Measurements from ENCODE around the gene DOCK1. TPM values are rescaled to one million over a fixed set of nuclear protein-coding genes. Genes with fewer than 3 reads are reported as not detected.

Gene DOCK1
- total RNA-seq, 1 experiment from 2014 or later, result 60.4 TPM

DNA sequence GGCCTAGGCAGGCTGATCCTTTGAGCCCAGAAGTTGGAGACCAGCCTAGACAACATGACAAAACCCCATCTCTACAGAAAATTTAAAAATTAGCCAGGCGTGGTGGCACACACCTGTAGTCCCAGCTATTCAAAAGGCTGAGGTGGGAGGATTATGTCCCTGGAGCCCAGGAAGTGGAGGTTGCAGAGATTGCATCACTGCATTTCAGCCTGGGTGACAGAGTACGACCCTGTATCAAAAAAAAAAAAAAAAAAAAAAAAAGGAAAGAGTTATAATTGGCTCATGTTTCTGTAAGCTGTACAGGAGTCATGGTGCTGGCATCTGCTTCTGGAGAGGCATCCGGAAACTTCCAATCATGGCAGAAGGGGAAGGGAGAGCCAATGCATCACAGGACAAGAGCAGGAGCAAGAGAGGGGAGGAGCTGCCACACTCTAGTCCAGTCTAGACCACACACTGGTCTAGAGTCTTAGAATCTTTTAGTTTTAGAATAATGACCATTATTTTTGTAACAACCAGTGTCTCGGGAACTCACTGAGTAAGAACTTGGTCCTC lies 16.8 kb downstream of the DOCK1 start:
- Histone ChIP-seq H3K9me3 (replicated peaks) (no peaks in the 10 kb centered on the region), H3K36me3 (peaks cover 23% of the 10 kb centered on the region), H3K27me3 (replicated peaks) (no peaks in the 10 kb centered on the region), H3K4me1 (replicated peaks) (no peaks in the 10 kb centered on the region), H3K4me3 (no peak overlapping the region), H3K27ac (no peak overlapping the region)
- DNase-seq (ENCODE audit: low read depth in 1 of 2, low spot score in 2 of 2), result no peak

DNA sequence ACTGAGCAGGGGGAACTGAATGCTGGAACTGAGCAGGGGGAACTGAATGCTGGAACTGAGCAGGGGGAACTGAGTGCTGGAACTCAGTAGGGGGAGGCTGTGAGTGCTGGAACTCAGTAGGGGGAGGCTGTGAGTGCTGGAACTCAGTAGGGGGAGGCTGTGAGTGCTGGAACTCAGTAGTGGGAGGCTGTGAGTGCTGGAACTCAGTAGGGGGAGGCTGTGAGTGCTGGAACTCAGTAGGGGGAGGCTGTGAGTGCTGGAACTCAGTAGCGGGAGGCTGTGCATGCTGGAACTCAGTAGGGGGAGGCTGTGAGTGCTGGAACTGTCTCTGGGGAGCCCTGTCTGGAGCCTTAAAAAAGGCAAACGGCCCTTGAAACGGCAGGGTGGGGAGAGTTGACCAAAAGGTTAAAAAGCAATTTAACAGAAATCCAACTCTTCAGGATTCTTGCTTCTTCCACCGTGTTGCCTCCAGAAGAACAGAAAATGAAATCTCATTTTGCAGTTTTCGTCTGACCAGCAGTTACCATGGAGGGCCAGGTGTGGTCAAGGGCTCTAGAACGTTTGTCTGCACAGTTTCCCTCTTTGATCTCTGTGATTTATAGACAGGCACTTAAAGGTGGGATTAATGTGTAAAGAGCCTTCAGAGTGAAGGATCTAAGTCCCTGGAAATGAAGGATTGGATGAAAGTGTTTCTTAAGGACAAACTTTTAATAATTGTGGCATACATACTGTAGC lies 19.1 kb downstream of the DOCK1 start:
- Histone ChIP-seq H3K4me1 (replicated peaks) (peaks cover 8% of the 10 kb centered on the region), H3K27ac (no peak overlapping the region), H3K9me3 (replicated peaks) (no peaks in the 10 kb centered on the region), H3K36me3 (peaks cover 42% of the 10 kb centered on the region), H3K4me3 (no peak overlapping the region), H3K27me3 (replicated peaks) (no peaks in the 10 kb centered on the region)
- DNase-seq (ENCODE audit: low read depth in 1 of 2, low spot score in 2 of 2), result no peak

DNA sequence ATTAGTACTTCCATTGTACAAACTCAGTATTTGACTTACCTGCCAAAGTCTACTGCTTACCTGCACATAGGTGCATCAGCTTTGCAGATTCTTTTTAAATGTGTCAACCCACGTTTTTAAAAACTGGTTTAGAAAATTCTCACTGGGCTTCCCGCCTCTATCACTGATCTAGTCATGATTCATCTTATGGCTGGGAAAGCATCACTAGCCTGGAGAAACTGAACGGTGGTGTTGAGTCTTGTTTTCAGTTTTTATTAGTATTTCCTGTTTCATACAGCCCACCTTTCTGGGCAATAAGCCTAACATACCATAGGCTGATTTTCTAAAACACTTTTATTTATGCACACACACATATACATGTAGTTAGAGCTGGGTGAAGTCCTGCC lies 19.7 kb downstream of the DOCK1 start:
- Histone ChIP-seq H3K4me3 (no peak overlapping the region), H3K4me1 (replicated peaks) (peaks cover 14% of the 10 kb centered on the region), H3K27me3 (replicated peaks) (no peaks in the 10 kb centered on the region), H3K27ac (no peak overlapping the region), H3K36me3 (peaks cover 39% of the 10 kb centered on the region), H3K9me3 (replicated peaks) (no peaks in the 10 kb centered on the region)
- no peak for DNase-seq (ENCODE audit: low read depth in 1 of 2, low spot score in 2 of 2)

DNA sequence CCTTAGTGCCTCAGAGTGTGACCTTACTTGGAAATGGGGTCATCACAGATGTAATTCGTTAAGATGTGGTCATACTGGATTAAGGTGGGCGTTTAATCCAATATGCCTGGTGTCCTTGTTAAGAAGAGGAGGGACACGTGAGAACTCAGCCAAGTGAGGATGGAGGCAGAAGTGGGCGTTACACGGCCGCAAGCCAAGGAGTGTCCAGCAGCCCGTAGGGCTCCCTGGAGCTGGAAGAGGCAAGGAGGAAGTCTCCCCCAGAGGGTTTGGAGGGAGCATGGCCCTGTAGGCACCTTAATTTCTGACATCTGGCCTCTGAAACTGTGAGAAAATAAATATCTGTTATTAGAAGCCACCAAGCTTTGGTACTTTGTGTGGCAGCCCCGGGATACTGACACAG lies 21.3 kb downstream of the DOCK1 start:
- no peaks in the 10 kb centered on the region for H3K27me3 ChIP-seq (replicated peaks)
- H3K27ac ChIP-seq, result no peak overlapping the region
- H3K4me3 ChIP-seq, result no peak overlapping the region
- no peaks in the 10 kb centered on the region for H3K9me3 ChIP-seq (replicated peaks)
- peaks cover 37% of the 10 kb centered on the region for H3K36me3 ChIP-seq
- no peak for DNase-seq (ENCODE audit: low read depth in 1 of 2, low spot score in 2 of 2)
- H3K4me1 ChIP-seq (replicated peaks), result peaks cover 28% of the 10 kb centered on the region

DNA sequence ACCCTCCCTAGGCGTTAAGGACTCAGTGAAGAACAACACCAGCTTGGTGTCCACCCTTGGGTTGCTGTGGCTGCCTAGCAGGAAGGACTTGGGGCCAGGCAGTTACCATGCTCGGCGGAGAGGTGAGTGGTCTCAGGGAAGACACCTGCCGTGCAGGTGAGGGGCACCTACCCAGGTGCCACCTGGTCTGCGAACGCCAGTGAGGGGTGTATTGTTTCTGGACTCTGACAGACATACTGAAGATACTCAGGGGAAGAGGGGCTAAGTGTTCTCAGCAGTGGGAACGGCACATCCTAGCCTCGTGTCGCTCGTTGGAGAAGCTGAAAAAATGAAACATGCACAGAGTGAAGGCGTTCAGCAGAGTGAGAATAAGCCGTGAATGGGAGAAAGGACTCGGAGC lies 22.6 kb downstream of the DOCK1 start:
- Histone ChIP-seq H3K4me1 (replicated peaks) (peaks cover 28% of the 10 kb centered on the region), H3K27ac (no peak overlapping the region), H3K36me3 (peaks cover 38% of the 10 kb centered on the region), H3K4me3 (no peak overlapping the region), H3K9me3 (replicated peaks) (no peaks in the 10 kb centered on the region), H3K27me3 (replicated peaks) (no peaks in the 10 kb centered on the region)
- DNase-seq (ENCODE audit: low read depth in 1 of 2, low spot score in 2 of 2), result no peak

DNA sequence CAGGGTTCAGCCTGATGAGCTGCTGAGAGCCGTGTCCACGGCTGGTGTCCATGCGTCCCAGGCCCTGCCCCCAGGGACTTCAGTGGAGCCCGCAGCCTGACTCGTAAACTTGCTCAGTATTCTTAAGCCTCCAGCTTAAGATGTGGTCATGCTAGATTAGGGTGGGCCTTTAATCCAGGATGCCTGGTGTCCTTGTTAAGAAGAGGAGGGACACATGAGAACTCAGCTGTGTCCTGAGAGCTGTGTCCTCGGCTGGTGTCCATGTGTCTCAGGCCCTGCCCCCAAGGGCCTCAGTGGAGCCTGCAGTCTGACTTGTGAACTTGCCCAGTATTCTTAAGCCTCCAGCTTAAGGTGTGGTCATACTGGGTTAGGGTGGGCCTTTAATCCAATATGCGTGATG lies 23.0 kb downstream of the DOCK1 start:
- DNase-seq (ENCODE audit: low read depth in 1 of 2, low spot score in 2 of 2), result no peak

DNA sequence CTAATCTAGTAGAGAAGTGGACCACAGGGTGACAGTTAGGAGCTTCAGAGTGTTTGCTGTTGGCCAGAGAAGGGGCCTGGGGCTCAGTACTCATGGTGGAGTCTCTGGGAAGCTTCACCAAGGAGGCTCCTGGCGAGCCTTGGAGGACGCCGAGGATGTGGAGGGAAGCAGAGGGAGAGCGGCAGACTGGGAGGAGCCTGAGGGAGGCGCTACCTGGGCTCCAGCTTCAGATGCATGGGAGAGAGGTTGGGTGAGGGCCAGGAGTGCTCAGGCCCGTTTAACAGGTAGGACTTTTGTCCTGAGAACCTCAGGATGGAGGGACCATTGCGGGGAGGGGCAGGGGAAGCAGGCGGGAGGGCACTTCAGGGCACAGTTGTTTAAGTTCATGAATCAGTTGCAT lies 24.2 kb downstream of the DOCK1 start:
- Histone ChIP-seq H3K9me3 (replicated peaks) (no peaks in the 10 kb centered on the region), H3K4me3 (no peak overlapping the region)
- no peak for DNase-seq (ENCODE audit: low read depth in 1 of 2, low spot score in 2 of 2)

More for the DNA sequence above, 23.0 kb downstream of the DOCK1 start:
- Histone ChIP-seq H3K9me3 (replicated peaks) (no peaks in the 10 kb centered on the region), H3K4me3 (no peak overlapping the region), H3K36me3 (peaks cover 38% of the 10 kb centered on the region), H3K27ac (no peak overlapping the region), H3K4me1 (replicated peaks) (peaks cover 28% of the 10 kb centered on the region), H3K27me3 (replicated peaks) (no peaks in the 10 kb centered on the region)

DNA sequence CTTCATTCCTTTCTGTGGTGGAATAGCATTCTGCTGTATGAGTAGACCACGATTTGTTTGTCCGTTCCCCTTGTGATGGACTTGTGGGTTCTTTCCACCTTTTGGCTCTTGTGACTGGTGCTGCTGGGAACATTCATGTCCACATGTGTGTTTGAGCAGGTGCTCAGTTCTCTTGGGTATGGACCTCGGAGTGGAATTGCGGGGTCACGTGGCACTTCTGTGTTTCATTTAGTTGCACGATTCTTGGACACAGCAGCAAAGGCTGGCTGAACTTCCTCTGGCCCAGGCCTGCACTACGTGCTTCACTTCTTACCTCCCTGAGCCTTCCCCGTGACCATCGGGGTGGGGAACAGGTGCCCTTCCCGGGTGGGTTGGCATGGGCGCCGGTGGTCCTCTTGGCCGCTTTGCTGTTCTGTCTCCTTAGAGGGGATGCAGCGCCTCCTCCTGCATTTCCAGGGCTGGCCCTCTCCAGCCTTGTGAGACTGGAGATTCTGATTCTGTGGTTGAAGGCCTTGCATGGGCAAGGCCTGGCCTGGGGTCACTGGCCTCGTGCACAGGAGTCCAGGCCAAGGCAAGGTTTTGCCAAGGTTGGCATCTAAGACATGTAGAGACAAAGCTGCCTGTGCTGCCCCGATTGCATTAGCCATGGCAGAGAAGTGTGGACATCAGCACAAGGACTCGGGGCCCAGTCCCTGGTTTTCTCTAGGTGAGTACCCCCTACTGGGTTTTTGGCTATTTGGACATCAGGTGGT lies 25.1 kb downstream of the DOCK1 start:
- peaks cover 31% of the 10 kb centered on the region for H3K4me1 ChIP-seq (replicated peaks)
- no peak overlapping the region for H3K4me3 ChIP-seq
- H3K27ac ChIP-seq, result no peak overlapping the region
- DNase-seq (ENCODE audit: low read depth in 1 of 2, low spot score in 2 of 2), result peak in 1 of 2 experiments; percentile 84
- H3K9me3 ChIP-seq (replicated peaks), result no peaks in the 10 kb centered on the region
- no peaks in the 10 kb centered on the region for H3K27me3 ChIP-seq (replicated peaks)
- peaks cover 38% of the 10 kb centered on the region for H3K36me3 ChIP-seq

More for the DNA sequence above, 24.2 kb downstream of the DOCK1 start:
- peaks cover 28% of the 10 kb centered on the region for H3K4me1 ChIP-seq (replicated peaks)
- H3K27ac ChIP-seq, result no peak overlapping the region
- no peaks in the 10 kb centered on the region for H3K27me3 ChIP-seq (replicated peaks)
- peaks cover 38% of the 10 kb centered on the region for H3K36me3 ChIP-seq

DNA sequence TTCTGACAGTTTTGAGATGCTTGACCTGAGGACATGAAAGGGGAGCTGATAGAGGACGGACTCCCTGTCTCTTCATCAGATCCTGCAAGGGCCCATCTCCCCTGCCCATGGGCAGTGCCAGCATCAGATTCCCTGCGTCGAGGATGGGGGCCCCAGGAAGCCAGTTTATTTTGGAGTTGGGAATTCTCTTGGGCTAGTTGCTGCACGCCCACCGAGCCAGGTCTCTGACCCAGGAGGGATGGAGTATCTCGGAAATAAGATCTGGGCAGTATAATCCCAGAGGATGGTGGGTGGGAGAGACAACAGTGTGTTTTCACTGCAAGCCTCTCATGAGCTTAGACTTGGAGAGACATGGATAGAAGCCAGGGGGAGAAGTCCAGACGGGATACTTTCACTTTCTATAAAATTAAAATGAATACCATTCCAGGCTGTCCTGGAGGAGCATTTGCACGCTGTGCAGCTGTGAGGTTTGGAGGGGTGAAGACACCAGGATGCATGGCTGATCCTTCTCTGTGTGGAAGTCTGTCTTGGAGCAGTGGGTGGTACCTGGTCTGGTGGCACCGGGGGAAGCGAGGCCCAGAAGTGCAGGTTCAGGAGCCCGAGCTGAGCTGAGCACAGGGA lies 25.8 kb downstream of the DOCK1 start:
- DNase-seq (ENCODE audit: low read depth in 1 of 2, low spot score in 2 of 2), result no peak
- Histone ChIP-seq H3K4me1 (replicated peaks) (peaks cover 35% of the 10 kb centered on the region), H3K36me3 (peaks cover 38% of the 10 kb centered on the region), H3K27ac (no peak overlapping the region), H3K27me3 (replicated peaks) (no peaks in the 10 kb centered on the region), H3K4me3 (no peak overlapping the region), H3K9me3 (replicated peaks) (no peaks in the 10 kb centered on the region)

DNA sequence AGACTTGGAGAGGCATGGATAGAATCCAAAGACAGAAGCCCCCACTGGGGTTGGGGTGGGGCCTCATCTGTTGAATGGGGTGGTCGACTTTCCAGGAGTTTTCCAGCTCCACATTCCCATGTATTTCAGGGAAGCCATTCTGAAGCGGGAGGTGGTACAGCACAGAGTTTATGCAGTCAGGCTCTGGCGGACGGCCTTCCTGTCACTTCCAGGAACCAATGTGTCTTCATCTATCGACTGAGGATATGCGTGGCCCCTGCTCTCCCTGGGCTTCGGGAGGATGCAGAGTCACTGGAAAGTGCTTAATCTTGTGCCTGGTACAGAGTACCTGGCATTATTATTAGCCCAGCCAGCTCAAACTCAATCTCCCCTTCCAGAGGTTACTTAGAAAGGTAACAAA lies 26.3 kb downstream of the DOCK1 start:
- Histone ChIP-seq H3K27me3 (replicated peaks) (no peaks in the 10 kb centered on the region), H3K9me3 (replicated peaks) (no peaks in the 10 kb centered on the region), H3K27ac (no peak overlapping the region), H3K36me3 (peaks cover 38% of the 10 kb centered on the region), H3K4me3 (no peak overlapping the region), H3K4me1 (replicated peaks) (peaks cover 35% of the 10 kb centered on the region)
- DNase-seq (ENCODE audit: low read depth in 1 of 2, low spot score in 2 of 2), result no peak

DNA sequence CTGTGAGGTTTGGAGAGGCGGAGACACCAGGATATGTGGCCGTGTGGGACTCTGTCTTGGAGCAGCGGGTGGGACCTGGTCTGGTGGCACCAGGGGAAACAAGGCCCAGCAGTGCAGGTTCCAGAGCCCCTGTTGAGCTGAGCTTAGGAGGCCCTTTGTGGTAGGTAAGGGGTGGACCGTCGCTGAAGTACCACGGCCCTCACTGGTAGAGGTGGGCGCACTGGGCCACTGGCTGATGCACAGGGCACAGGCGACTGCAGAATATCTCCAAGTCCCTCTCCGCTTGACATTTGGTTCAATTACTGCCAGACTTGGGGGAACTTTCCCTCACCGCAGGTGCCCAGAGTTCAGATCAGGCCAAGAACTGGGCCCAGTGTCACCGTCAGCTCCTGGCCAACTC lies 27.3 kb downstream of the DOCK1 start:
- Histone ChIP-seq H3K27me3 (replicated peaks) (no peaks in the 10 kb centered on the region), H3K9me3 (replicated peaks) (no peaks in the 10 kb centered on the region), H3K36me3 (peaks cover 32% of the 10 kb centered on the region), H3K4me1 (replicated peaks) (peaks cover 35% of the 10 kb centered on the region), H3K27ac (no peak overlapping the region), H3K4me3 (no peak overlapping the region)
- DNase-seq (ENCODE audit: low read depth in 1 of 2, low spot score in 2 of 2), result no peak

DNA sequence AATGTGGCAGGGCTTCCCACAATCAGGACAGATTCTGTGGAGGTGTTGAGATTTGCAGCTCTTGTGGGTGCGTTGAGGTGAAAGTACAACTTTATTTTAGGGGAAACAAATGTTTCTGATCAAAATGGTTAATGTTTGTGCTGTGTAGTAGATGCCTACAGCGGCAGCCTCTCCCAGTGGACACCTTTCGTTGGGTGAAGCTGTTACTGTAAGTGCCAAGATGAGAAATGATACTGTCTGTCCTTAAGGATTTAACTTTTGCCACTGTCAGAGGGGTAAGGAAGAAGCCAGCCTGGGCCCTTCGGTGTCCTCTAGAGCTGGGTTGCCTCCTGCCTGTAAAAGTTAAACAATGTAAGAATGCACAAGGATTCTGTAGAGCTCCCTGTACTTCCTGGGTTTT lies 27.9 kb downstream of the DOCK1 start:
- H3K27ac ChIP-seq, result no peak overlapping the region
- H3K27me3 ChIP-seq (replicated peaks), result no peaks in the 10 kb centered on the region
- no peak overlapping the region for H3K4me3 ChIP-seq
- DNase-seq (ENCODE audit: low read depth in 1 of 2, low spot score in 2 of 2), result no peak
- H3K4me1 ChIP-seq (replicated peaks), result peaks cover 35% of the 10 kb centered on the region
- peaks cover 26% of the 10 kb centered on the region for H3K36me3 ChIP-seq
- no peaks in the 10 kb centered on the region for H3K9me3 ChIP-seq (replicated peaks)

DNA sequence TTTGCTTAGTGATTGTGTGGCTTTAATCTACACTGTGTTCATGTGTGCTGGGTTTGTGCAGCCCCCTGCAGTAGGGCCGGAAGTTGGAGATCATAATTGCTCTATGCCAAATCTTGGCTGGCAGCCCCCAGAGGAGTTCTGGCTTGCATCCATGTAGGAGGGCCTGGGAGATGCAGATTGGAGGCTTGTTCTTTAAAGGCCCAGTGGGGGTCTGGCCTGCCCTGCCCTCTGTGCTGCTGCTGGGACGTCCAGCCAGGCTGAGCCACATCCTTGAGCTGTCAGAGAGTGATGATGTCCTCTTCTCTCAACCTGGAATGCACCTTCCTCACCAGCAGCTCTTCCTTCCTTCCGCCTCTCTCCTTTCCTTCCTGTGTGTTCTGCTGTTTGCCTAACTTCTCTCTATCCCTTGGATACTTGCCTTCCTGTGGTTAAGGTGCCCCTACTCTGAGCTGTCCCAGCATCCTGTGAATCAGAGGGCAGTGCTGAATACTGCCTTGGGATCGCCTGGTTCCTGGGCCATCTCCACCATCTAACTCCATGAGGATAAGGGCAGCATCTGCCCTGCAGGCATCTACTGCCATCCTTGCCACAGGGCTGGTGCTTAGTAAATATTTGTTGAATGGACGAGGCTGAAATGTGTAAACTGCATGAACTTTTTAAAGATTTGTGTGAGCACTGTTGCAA lies 30.2 kb downstream of the DOCK1 start:
- H3K4me1 ChIP-seq (replicated peaks), result peaks cover 16% of the 10 kb centered on the region
- no peaks in the 10 kb centered on the region for H3K9me3 ChIP-seq (replicated peaks)
- DNase-seq (ENCODE audit: low read depth in 1 of 2, low spot score in 2 of 2), result no peak
- no peak overlapping the region for H3K27ac ChIP-seq
- no peaks in the 10 kb centered on the region for H3K27me3 ChIP-seq (replicated peaks)
- no peak overlapping the region for H3K4me3 ChIP-seq
- H3K36me3 ChIP-seq, result peaks cover 17% of the 10 kb centered on the region
